GM18861 (cell line): ENCODE measurements around the gene PROX1.

Experiments
- ATAC-seq: cut with Tn5 transposase; IDR thresholded peaks from one replicate; pipeline ENCODE4 v1.9.1; 2021; ENCODE audit not compliant: unreplicated experiment

Gene PROX1

DNA sequence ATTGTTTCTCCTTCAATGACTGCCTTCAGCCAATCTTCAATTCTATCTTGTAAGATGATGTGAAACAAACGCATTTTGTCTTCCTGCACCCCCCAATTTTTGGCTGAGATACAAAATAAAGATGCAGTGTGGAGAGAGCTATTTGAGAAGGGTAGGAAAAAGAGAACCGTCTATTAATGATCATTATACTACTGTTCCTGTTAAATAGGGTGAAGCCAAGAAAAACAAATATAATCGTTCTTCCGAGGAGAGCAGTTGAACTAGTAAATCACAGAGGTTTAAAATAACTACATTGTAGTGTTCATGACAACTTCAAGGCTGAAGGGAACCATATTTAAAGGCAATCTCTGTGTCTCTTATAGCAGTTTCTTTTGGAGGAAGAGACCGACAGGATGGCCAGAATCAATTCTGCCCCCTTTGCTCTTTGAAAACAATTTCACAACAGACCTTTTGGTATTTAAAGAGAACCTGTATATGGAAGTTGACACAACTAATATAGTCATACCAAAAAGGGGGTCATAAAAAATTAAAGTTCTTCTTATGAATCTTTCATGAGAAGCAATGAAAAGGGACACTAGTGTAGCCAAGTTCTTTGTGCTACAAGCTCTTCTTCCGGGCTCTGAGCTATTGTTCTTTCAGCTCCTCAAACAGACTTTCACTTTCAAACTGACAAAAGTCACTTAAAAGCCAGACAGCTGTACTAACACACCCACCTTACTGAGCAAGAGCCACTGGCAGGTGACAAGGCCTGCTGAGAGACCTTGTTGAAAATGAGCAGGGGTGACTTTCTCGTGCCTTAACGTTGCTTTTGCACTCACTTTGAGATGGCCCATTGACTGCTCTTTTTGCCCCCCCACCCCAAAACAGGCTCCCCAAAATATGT is 30.9 kb downstream of the PROX1 start:
- ATAC-seq = peak; percentile 82

DNA sequence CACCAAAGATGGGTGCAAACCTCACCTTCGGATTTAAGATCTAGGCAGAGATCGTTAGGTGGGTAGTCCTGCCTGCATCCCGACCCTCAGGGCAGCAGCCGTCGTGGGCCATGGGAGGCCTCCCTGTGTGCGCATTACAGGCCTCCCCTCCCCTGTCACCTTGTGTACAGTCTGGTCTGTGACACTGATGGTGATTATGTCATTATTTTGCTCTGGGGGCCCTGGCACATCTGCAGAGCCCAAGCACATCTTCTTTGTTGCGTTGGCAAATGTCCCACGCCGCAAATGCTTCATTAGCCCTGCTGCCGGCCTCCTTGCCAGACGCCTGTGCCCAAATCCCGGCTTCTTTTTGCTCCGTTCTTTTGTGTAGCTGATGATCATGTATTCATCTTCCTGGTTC is 31.7 kb downstream of the PROX1 start:
- ATAC-seq = no peak

DNA sequence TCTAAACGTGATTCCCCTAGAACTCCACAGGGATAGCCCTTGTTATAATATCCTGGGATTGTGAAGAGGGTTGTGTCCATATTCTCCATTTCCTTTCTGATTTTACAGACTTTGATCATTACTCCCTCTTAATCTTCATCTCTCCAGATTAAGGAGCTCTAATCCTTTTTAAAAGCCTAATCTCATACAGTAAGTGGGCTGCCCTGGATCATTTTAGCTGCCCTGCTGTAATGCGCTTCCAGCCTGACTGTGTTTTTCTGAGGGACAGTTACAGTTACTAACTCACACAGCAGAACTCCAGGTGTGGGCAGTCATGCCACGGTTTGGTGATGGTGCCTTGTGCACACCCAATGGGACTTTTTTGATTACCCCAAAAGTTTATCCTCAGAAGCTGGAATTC is 33.5 kb downstream of the PROX1 start:
- ATAC-seq = no peak

DNA sequence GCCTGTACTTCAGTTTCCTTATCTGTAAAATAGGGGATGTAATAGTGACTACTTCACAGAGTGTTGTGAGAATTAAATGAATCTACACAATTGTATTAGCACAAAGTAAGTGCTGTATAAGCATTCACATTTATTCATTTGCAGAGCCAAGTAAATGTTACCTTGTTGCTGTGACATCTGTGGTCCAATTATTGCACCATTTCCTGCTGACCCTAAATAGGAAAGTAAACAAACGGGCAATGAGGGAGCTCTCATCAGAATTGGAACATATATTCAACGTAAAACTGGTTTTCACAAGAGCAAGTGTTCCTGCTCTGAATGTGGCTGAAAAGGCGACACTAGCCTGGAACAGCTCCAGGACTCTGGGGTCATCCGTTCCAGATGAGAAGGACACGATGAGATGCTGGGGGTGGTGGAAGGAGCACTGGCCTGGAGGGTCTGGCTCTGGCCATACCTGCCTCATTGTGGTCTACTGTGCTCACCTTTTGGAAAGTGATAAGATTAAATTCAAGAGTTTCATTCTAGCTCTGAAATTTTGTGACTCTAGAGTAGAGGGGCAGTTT is 34.5 kb downstream of the PROX1 start:
- ATAC-seq = no peak

DNA sequence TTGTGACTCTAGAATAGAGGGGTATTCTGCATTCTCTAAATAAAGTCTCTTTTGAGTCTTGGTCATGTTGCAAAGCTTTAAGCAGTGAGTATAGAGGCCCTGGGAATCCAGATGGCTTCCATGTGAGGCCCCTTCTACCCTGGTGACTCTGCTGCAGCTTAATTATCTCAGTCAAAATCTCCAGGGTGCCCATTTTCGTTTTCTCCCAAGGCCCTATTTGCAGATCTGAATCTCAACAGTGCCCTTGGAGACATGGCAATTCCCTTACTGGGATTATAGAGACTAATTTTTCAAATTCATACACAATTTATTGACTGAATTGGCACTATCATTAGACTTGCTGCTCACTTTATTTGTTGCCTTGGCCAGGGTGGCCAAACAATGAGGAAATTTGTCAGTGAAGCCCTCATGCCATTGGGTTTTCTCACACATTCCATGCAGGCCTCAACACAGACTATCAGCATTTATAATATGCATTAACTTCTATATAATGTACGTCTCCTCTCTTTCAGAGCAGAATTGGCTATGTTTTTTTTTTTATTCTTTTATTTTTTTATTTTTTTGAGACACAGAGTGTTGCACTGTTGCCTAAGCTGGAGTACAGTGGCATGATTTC is 35.1 kb downstream of the PROX1 start:
- no peak for ATAC-seq

DNA sequence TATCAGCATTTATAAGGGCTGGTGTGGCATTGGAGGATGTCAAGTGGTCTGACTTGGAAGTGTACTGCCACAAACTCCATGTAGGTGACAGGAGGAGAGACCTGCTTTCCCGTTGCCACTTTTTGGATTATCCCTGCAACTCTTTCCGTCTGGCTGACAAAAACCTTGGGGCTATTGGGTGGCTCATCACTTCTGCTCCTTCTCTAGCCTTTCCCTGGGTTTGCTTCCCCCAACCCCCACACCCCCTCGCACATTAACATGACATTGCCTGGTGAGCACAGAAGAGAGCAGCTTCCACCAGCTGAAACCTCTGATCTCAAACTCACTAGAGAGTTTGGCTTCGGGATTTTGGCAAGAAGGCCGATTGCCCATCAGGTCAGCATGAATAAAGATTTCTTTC is 39.2 kb downstream of the PROX1 start:
- ATAC-seq = no peak

DNA sequence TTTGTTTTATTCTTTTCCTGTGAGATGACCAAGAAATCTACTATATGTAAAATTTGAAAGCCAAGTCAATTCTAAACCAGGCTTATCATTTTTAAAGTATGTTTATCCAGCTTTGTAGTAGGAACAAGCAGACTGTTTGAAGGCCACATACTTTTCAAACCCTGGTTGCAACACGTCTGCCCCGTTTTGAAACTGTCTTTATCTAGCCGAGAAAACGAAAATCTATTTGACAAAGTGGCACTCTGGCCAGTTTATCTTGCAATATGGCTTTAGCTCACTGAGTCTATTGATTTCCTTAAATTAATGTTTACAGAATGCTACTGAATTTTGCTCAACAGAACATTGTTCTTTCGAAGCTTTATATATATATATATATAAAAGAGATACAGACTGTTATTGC is 39.7 kb downstream of the PROX1 start:
- no peak for ATAC-seq

DNA sequence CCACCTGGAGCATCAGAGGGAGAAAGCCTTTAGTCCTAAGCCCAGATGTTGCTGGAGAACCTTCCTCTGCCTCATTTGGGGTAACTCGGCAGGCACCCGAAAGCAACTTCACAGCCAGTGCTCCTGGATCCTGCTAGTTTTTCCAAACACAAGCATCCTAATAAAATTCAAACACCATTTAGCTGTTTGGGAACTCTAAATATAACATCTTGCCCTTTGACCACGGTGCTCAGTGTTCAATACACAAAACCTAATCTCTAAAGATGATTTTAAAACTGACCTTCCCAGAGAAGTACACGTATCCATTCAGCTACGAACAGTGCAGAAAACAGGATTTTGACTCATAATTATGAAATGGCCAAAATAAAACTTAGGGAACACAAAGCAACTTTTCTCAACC is 40.3 kb downstream of the PROX1 start:
- ATAC-seq = no peak

DNA sequence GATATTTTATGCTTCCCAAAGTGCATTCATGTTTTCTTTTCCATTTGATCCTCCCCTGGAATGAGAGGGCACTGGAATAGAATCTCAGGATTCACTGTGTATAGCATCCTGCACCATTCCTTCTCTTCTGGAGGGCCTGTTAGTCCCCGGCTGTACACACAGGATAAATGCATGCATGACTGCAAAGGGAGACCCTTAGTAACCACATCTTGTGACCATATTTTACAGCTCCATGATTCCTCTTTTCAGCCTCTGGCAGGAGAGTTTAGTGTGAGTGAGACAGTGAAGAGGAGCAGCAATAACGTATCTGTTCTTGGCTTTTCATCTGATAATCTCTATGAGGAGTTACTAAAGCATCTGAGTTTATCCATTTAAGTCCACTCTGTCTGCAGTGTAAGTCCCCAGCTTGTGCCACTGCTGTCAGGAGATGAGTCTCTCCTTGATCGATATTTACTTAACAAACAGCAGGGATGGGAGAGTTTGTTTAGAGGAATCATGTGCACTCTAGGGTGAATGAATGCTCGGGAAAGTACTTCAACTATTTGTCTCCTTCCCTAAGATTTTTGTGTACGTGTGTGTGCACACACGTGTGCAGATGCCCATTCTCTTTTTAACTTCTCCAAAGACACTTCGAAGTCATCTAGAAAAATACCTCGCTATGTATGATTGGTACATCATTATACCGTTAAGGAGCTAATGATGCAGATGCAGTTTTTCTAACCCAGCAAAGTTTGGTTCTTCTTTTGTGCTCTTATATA is 41.1 kb downstream of the PROX1 start:
- no peak for ATAC-seq

DNA sequence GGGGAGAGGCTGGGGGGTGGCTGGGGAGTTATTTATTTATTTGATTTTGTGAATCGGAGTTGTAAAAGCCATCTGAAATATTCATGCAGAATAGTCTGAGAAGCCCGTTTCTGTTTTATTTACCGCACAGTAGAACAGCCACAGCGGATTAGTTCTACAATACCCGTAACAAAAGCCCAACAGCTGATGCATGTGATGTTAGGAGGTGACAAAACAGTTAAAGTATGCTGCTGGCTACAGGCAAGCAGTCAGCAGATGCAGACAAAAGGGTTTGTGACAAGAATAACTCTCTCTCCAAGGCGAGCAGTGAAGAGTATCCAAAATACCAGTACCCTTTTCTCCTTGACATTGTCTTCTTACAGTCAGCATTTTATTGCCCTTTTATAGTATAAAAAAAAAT is 42.0 kb downstream of the PROX1 start:
- ATAC-seq = no peak

DNA sequence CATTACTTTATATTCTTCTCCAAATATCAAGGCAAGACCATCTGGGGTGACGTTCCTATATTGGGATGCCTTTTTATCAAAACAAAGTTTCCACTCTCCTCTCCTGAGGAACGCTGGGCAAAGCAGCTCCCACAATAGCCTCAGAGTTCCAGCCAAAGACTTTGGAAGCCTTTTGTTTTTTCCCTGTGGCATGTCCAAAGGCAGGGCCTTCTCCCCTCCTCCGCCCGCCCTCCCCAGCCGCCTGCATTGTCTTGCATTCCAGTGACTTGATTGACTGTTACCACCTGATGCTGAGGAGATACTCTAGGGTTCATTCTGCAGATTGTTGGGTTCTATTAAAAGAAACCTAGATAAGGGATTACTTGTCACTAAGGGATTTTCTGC is 43.5 kb downstream of the PROX1 start:
- ATAC-seq = no peak

DNA sequence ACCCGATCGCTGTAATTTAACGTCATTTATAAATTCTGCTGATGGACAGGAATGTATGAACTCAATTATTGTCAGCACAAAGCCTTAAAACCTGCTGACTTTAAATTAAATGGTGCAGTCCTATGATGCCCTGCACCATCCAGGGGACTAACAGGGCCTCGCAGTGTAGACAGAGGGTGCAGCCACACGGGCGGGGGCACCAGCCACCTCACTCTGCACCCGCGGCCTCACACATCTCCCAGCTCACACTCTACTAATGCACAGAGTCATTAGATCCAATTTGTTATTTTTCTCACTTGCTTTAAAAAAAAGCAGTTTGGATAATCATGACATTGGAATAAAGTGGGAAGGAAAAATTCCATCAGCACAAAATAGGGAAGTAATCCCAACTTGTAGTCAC is 49.7 kb downstream of the PROX1 start:
- ATAC-seq = no peak

DNA sequence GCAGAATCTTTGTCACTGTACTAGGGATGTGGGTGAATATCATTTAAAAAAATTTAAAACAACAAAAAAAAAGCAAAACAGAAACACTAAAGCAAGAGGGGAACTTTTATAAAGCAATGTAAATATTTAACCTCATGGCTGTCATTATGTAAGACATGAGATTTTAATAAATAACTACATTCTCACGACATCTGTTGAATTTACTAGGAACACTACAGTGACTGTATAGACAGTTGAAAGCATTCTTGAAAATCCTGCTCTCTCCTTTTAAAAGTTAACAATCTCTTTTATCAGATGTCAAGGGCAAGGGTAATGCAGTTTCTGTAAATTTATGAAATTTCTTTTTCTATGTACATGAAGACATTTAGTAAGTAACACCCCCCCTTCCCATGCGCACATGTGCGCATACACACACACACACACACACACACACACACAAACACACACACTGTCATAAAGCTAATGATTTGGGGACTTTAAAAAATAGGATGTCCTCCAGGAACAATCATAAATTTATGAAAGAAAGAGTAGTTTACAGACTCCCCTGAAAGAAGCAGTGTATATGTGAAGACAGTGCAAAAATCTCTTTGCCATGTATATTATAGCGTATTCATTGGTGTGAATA is 51.7 kb downstream of the PROX1 start:
- ATAC-seq = no peak

DNA sequence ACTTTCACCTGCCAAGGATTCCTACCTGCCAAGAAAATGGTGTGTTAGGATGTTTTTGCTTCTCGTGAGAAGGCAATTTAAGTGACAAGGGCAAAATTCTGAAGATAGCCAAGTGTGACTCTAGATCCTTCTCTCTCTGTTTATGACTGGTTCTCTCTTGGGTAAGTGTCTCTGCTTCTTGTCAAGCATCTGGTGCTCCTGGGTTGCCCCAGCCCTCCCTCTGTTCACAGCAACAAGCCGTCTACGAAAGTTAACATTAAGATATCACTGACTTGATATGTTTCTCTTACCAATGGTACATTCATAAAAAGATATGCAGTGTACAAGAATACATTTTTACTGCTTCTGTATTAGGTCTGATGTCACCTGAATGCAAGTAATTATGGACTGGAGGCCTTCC is 55.4 kb downstream of the PROX1 start:
- ATAC-seq = no peak

DNA sequence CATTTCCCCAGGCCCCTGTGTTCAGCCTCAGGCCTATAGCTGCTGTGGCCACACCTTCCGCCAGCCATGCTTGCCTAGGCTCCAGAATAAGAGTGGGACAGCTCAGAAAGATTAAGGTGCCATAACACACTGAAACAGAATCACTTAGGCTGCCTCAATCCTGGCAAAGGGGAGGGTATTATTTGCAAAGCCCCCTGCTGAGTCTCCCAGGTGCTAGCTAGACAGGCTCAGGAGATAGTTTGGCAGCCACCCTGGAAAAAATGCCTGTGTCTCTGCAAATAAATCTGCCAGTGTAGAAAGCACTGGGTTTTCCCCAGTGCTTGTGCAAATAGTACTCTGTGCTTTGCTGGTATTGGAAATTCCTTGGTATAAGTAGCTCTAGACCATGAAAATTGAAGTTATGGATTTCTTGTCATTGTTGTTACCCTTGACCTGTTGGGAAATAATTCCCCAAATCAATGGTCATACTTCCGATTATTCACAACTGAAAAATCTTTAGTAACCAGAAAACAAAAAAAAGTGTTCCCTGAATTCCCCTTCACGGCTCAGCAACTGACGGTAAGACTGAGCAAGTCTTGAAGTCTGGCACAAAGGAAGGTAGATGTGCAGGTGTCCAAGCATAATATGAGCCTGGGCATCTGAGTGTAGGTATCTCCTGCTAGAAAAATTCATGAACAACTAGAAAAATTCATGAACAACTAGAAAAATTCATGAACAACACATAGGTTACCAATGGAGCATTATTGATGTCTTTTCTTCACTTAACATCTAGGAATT is 56.9 kb downstream of the PROX1 start:
- no peak for ATAC-seq

DNA sequence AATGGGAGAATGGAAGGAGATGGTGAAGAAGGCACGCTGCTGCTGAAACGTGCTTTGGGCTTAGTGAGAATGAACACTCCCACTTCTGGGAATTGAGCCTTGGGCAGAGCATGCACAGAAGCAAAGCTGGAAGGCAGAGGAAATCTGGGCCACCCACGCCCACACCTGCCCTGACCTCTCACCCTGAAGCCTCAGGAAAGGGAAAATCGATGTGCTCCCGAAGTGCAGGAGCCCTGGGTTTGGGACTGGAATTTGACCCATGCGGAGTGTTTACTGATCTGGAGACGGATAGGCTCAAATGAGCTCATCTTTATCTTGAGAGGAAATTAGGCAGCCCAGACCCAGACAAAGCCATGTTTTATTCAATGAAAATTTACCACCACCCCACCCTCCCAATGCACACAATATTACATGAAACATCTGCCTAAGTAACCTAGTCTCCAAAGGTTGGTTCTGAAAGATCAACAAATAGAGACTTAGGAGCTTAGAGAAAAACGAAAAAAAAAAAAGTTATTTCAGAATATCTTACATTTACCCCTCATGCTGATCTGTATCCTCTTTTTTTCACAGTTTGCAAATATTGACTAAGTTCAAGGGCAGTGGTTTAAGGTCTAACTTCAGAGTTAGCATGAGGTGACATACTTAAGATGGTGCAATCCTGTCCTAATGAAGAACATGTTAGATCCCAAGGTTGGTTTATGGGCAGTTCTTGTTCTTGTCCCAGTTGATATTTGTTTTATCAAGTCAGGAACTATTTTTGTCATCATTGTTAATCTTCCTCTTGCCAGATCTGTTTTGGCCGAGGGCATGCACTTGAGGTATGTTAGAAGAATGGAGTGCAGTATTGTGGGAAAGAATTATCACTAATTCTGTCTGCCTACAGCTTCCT is 63.0 kb downstream of the PROX1 start:
- ATAC-seq = no peak

DNA sequence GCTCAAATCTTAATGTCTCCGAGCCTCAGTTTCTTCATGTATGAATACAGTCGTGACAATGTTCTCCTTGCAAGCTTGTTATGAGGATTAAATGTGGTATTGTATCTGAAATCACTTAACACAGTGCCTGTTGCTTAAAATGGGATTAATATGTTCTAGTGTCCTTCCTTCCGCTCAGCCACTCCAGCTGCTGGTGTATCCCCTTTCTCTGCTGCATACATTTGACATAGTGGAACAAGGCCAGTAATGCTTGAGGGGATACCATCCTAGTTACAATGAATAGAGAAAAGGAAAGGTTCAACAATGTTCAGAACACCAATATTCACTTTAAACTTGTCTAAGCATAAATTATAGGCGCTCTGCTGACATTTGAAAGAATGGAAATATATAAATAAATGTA is 64.0 kb downstream of the PROX1 start:
- ATAC-seq = no peak

DNA sequence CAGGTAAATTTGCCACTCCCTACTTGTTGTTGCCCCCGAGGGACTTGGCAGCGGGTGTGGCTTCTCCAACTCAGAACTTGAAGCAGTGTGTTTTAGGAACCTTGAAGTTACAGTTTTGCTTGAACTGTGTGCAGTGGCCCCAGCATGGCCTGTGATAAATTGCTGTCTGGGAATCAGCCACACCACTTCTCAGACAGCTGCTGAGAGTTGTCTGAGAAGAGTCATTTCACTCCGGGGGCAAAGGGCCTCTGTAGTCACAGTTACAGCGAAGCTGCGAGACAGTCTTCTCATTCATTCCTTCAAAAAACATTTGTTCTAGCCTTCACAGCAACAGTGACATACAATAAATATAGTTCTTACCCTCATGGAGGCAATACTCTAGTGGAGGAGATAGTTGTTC is 70.3 kb downstream of the PROX1 start:
- ATAC-seq = no peak

DNA sequence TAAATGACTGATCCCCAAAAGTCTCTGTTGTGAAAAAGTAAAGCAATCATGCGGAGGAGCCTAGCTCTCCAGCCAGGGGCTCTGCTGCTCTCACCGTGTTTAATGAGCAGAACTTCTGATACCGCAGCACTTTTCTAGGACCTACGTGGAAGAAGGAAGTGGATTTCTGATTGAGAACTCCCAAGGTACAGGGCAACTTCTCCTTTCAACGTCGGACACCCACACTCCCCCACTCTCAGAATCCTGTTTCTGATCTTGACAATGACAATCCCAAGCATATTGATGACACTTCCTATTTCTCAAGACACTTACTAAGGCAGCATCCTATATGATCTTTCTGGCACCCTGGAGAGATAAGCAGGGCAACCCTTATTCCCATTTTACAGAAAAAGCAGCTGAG is 78.4 kb downstream of the PROX1 start:
- ATAC-seq = no peak

DNA sequence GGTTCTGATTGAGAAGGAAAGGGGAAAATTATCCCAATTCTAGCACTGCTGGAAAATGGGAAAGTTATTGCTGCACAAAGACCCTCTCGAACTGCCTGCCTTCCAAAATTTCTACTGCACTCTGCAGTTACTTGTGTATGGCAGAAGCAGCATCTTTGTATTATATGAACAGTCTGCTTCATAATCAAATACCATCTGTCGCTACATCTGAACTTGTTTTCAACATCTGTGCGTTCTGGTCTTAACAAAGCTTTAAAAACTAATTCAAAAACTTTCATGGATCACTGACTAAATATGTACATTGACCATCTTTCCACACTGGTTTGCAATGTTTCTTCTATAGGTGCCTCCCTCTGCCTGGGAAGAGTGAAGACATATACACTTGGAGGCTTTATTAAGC is 79.2 kb downstream of the PROX1 start:
- ATAC-seq = no peak
